ENCODE measurements around the gene TPRG1. TPM values are rescaled to one million over a fixed set of nuclear protein-coding genes. Genes with fewer than 3 reads are reported as not detected.
"Not testable (repeated sequence)": the region's sequence is repeated elsewhere in the genome, so short reads cannot be mapped to it uniquely, and the experiment has no call there.

Gene TPRG1
- total and polyA plus RNA-seq, 8 donors: 0.12 to 4.4 (median 1.2) TPM; not detected in 1

DNA sequence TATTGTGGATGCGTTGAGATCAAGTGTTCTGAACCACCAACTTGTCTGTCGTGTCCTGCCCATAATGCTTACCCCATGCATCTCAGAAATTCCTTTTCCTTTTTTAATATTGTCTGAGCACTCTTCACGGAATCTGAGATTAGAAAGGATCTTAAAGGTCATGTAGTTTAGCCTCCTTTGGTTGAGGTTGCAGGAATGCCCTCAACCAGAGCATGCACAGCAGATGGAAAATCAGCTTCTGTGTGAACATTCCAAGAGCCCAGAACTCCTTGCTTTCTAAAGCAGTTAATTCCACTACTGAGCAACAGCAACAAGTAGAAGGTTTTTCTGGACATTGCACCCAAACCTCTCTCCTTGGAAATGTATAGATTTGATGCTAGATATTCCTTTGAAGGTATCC, 153.7 kb downstream of the TPRG1 start:
- no peaks in the 10 kb centered on the region for H3K4me1 ChIP-seq
- H3K27me3 ChIP-seq: no peaks in the 10 kb centered on the region
- WGBS, 2 donors: 80 to 82% methylated on average over 3 of the region's 3 CpGs
- H3K4me3 ChIP-seq: no peak overlapping the region
- FAIRE-seq (no peak), ATAC-seq (no peak), DNase-seq (no peak)
- intact Hi-C loops (cut with DNase I): no loop called here
- no peaks in the 10 kb centered on the region for H3K9me3 ChIP-seq
- TF ChIP-seq CTCF (IDR thresholded peaks at IDR 0.05): no peak
- no peaks in the 10 kb centered on the region for H3K36me3 ChIP-seq
- H3K27ac ChIP-seq: no peak overlapping the region

- H3K36me3 ChIP-seq; DNase-seq; H3K27ac ChIP-seq; H3K9me3 ChIP-seq; H3K4me1 ChIP-seq; H3K27me3 ChIP-seq; FAIRE-seq; ATAC-seq; intact Hi-C loops (cut with DNase I); H3K4me3 ChIP-seq: not testable (repeated sequence)
- 96 to 99% methylated on average over 4 of the region's 4 CpGs for WGBS, 2 donors
Measured at GRCh38 chr3:189329630-189330029, 157.9 kb downstream of the TPRG1 start.

DNA sequence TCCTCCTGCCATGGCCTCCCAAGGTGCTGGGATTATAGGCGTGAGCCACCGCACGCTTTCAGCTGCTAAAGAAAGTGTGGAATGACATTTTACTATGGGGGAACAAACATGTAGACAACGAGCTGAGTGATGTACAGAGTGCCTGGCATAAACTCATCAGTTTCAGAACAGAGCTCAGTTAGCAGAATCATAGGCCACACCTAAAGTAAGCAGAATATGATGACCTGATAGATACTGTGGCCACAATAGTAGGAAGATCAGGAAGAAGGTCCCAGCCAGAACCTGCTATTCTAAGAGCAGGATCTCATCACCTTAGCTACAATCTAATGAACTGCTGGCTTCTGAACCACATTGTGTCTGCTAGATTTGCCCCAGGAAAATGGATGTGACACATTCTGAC, 158.3 kb downstream of the TPRG1 start:
- FAIRE-seq (no peak), DNase-seq (no peak), ATAC-seq (no peak)
- Histone ChIP-seq H3K9me3 (no peaks in the 10 kb centered on the region), H3K27me3 (no peaks in the 10 kb centered on the region), H3K4me1 (no peaks in the 10 kb centered on the region), H3K4me3 (no peak overlapping the region), H3K27ac (no peak overlapping the region), H3K36me3 (no peaks in the 10 kb centered on the region)
- TF ChIP-seq CTCF (IDR thresholded peaks at IDR 0.05): no peak
- 87 to 91% methylated on average over 4 of the region's 4 CpGs for WGBS, 2 donors
- intact Hi-C loops (cut with DNase I): no loop called here

DNA sequence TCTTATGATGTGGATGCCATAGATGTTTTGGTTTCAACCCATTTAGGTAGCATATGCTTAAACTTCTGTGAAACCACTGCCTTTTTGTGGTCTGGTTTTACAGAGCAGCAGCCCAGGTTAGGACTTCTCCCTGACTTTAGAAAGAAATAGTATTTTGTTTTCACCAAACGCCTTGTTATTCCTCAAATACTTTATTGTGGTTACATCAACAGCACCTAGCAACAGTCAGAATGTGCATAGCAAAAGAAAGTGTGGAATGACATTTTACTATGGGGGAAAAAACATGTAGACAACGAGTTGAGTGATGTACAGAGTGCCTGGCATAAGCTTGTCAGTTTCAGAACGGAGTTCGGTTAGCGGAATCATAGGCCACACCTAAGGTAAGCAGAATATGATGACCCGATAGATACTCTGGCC, 159.2 kb downstream of the TPRG1 start:
- DNase-seq (no peak), ATAC-seq (no peak), FAIRE-seq (no peak)
- TF ChIP-seq CTCF (IDR thresholded peaks at IDR 0.05): no peak
- no peaks in the 10 kb centered on the region for H3K27me3 ChIP-seq
- H3K36me3 ChIP-seq: no peaks in the 10 kb centered on the region
- intact Hi-C loops (cut with DNase I): no loop called here
- H3K4me3 ChIP-seq: no peak overlapping the region
- H3K9me3 ChIP-seq: no peaks in the 10 kb centered on the region
- H3K4me1 ChIP-seq: no peaks in the 10 kb centered on the region
- WGBS, 2 donors: 73 to 78% methylated on average over 6 of the region's 6 CpGs
- H3K27ac ChIP-seq: no peak overlapping the region

DNA sequence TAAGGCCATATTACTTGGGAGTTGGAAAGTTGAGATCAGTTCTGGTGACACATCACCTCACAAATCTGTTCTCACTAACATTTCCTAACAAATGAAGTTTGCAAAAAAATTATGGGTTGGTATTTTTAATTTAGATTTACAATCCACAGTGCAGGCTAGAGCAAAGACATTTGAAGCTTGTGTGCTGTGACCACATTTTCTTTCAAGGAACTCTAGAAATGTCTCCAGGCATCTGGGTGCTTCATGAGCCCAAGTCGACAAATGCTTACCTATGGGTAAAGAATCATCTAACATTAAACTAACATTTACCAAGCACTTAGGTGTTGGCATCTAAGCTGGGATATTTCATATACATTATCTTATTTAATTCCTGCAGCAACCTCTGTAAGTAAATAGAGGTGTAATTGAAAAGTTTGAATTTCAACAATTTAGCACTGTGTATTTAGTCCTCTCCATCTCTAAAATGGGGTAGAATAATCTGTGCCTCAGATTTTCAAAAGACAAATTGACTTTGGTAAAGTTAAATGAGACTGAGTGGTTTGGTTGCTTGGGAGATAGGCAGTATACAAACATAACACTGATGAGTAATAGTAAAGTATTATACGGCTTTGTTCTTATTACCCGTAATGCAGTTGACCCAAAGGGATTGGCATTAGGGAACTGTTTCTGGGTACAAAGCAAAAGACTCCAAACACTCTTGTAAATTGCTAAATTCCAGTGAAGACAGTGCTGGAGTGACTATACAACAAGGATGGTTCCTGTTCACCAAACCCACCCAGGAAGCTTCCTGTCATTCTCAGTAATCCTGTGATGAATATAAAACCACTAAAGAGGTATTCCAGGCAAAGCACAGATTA, 162.5 kb downstream of the TPRG1 start:
- no peak overlapping the region for H3K4me3 ChIP-seq
- no peaks in the 10 kb centered on the region for H3K36me3 ChIP-seq
- intact Hi-C loops (cut with DNase I): no loop called here
- no peaks in the 10 kb centered on the region for H3K9me3 ChIP-seq
- TF ChIP-seq CTCF (IDR thresholded peaks at IDR 0.05): no peak
- H3K27me3 ChIP-seq: no peaks in the 10 kb centered on the region
- no peaks in the 10 kb centered on the region for H3K4me1 ChIP-seq
- no peak for FAIRE-seq
- 85 to 86% methylated on average over 3 of the region's 3 CpGs for WGBS, 2 donors
- no peak for ATAC-seq
- no peak overlapping the region for H3K27ac ChIP-seq
- DNase-seq: no peak

Measured in pancreas (tissue), 10 donors.